OCI-LY7 (cell line): Measurements from ENCODE around the gene SGSM2. TPM values are rescaled to one million over a fixed set of nuclear protein-coding genes. Genes with fewer than 3 reads are reported as not detected.

Source experiments
- BruUV-seq: library from RNA; stranded (reverse); fragments of 400-500 nt; replicated peaks from 2 replicates; lab custom pipeline; 2021; lab: Mats Ljungman, UMichigan
- CTCF ChIA-PET: fragments of 300-600 bp; sonication (Branson Sonifier 250); formaldehyde crosslinking; loops from one replicate; lab custom pipeline; 2022; ENCODE audit warnings: antibody characterized with exemption; ENCODE audit not compliant: unreplicated experiment; lab: Charles Lee
- POLR2A ChIA-PET: fragments of 300-600 bp; sonication (Branson Sonifier 250); formaldehyde crosslinking; loops from one replicate; lab custom pipeline; 2022; ENCODE audit warnings: antibody characterized with exemption; lab: Charles Lee
- DNase-seq: peaks from one replicate; pipeline ENCODE4 v3.0.0-alpha.2; 2015; ENCODE audit warnings: low spot score
- H2AFZ ChIP-seq: fragments of 200-600 bp; sonication (generic), shearing (Covaris generic); 2 replicates; pipeline ENCODE4 v1.6.1; 2014; ENCODE audit warnings: mild to moderate bottlenecking, antibody characterized with exemption, low read length, moderate library complexity
- H3K27ac ChIP-seq: fragments of 200-600 bp; sonication (generic); 2 replicates; pipeline ENCODE4 v1.5.1; 2014; ENCODE audit warnings: mixed run types, low read depth, mild to moderate bottlenecking, moderate library complexity, low read length, inconsistent platforms; ENCODE audit not compliant: poor library complexity, severe bottlenecking
- H3K36me3 ChIP-seq: fragments of 200-600 bp; sonication (generic); 2 replicates; pipeline ENCODE4 v1.6.1; 2014; ENCODE audit warnings: mild to moderate bottlenecking, antibody characterized with exemption, low read length, moderate library complexity, mixed read lengths; ENCODE audit not compliant: insufficient read depth
- H3K4me1 ChIP-seq: fragments of 200-600 bp; sonication (generic); 2 replicates; pipeline ENCODE4 v1.5.1; 2014; ENCODE audit warnings: mild to moderate bottlenecking, low read length; ENCODE audit not compliant: insufficient read depth, poor library complexity, severe bottlenecking
- H3K4me2 ChIP-seq: fragments of 200-600 bp; sonication (generic); 2 replicates; pipeline ENCODE4 v1.6.1; 2014; ENCODE audit warnings: mild to moderate bottlenecking, low read length
- H3K4me3 ChIP-seq: fragments of 200-600 bp; sonication (generic); 2 replicates; pipeline ENCODE4 v1.5.1; 2014; ENCODE audit warnings: mild to moderate bottlenecking, low read depth, low read length; ENCODE audit not compliant: poor library complexity, severe bottlenecking
- H3K79me2 ChIP-seq: fragments of 200-600 bp; sonication (generic); 2 replicates; pipeline ENCODE4 v1.6.1; 2016; ENCODE audit warnings: low read depth, mild to moderate bottlenecking, low read length, moderate library complexity, mixed read lengths; ENCODE audit not compliant: insufficient read depth
- H3K9me2 ChIP-seq: fragments of 200-600 bp; sonication (generic); 2 replicates; pipeline ENCODE4 v1.6.1; 2016; ENCODE audit warnings: mild to moderate bottlenecking, low read length, mixed read lengths; ENCODE audit not compliant: insufficient read depth
- H3K9me3 ChIP-seq: fragments of 200-600 bp; sonication (generic); 2 replicates; pipeline ENCODE4 v1.6.1; 2014; ENCODE audit warnings: mild to moderate bottlenecking, mixed run types, low read length, mixed read lengths
- H4K20me1 ChIP-seq: fragments of 200-600 bp; sonication (generic); 2 replicates; pipeline ENCODE4 v1.6.1; 2014; ENCODE audit warnings: mild to moderate bottlenecking, antibody characterized with exemption, low read length, moderate library complexity, mixed read lengths; ENCODE audit not compliant: insufficient read depth
- EZH2phosphoT487 ChIP-seq: fragments of 200-600 bp; sonication (generic); IDR thresholded peaks from 2 replicates; pipeline ENCODE4 v1.6.1; 2018; ENCODE audit warnings: low read depth, borderline replicate concordance, mild to moderate bottlenecking, mixed run types, antibody characterized with exemption, low read length, moderate library complexity, mixed read lengths
- intact Hi-C: fragments of 100-400 bp; cut with micrococcal nuclease; formaldehyde crosslinking; loops from one replicate; pipeline ENCODE4 v1.10.0; 2022; ENCODE audit not compliant: unreplicated experiment
- total RNA-seq, 2 experiments: library from RNA; depleted of rRNA in 1 of 2; stranded (reverse); fragments of >200 nt in 1 of 2; shearing (Covaris generic) in 1 of 2; gene quantifications; 2 replicates each; pipeline ENCODE4 v1.2.3, GENCODE V29; 2014 to 2022
- TF ChIP-seq, protein P1 (sequence below): fragments of 200-600 bp; sonication (generic); conservative IDR thresholded peaks from 2 replicates; pipeline ENCODE4 v1.5.1; 2014; ENCODE audit warnings: mild to moderate bottlenecking, antibody characterized with exemption, low read length, moderate library complexity, mixed read lengths

SGSM2 gene
- total RNA-seq, 2 experiments from 2014 or later: 44.0 to 50.6 TPM

DNA sequence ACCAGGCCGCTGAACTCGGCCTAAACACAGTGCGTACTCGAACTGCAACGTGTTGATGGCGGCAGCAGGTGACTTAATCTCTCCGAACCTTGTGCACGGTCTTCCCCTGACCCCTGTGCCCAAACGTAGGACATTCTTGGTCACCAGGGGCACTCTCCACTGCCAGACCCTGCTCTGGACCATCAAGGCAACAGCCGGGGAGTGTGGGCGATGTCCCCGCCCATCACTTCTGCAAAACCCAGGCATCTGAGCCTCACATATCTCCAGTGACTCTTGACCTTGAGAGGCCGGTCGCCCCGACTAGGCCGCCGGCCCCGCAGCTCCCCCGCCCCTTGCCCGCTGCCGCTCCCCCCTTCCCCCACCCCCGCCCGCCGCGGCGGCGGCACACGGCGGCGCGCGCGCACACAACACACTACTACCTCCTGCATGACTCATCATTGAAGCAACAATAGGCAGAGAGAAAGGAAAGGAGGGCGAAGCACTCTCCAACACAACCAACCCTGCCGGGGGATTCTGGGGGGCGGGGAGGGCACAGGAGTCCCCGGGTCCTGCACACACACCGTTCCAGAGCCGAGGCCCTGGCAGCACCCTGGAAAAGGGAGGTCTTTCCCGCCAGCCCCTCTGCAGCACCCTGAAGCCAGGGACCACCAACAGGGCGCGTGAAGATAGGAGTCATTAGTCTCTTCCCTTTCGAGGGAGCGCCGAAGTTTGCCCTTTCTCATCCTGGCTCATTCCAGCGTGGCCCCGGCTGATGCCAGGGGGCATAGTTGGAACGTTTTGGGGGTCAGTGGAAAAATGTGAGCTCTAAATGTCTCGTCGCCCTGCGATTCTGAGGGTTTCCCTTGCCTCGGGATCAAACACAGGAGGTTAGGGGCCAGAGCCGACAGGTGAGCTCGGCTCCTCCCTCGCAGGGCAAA is 61.6 kb downstream of the SGSM2 start:
- Histone ChIP-seq H3K79me2 (no peaks in the 10 kb centered on the region), H3K36me3 (no peaks in the 10 kb centered on the region), H3K27ac (peak overlapping the region; percentile 34), H4K20me1 (no peaks in the 10 kb centered on the region), H2AFZ (no peak overlapping the region; the same call in 1 of the 2 replicates), H3K4me3 (peak overlapping the region; percentile 81), H3K4me1 (peaks cover 46% of the 10 kb centered on the region), H3K9me3 (no peaks in the 10 kb centered on the region), H3K9me2 (no peaks in the 10 kb centered on the region), H3K4me2 (peak overlapping the region; percentile 95)
- intact Hi-C loops: no loop called here
- ChIA-PET CTCF (no interaction called here), POLR2A (interaction anchor here (0.6 to 1.0 kb wide), 2 partner anchors 260 to 1008 kb away, joined by 3 to 4 read pairs; no protein-coding TSS in a partner anchor)
- DNase-seq: peak; percentile 25
- TF ChIP-seq, protein P1, sequence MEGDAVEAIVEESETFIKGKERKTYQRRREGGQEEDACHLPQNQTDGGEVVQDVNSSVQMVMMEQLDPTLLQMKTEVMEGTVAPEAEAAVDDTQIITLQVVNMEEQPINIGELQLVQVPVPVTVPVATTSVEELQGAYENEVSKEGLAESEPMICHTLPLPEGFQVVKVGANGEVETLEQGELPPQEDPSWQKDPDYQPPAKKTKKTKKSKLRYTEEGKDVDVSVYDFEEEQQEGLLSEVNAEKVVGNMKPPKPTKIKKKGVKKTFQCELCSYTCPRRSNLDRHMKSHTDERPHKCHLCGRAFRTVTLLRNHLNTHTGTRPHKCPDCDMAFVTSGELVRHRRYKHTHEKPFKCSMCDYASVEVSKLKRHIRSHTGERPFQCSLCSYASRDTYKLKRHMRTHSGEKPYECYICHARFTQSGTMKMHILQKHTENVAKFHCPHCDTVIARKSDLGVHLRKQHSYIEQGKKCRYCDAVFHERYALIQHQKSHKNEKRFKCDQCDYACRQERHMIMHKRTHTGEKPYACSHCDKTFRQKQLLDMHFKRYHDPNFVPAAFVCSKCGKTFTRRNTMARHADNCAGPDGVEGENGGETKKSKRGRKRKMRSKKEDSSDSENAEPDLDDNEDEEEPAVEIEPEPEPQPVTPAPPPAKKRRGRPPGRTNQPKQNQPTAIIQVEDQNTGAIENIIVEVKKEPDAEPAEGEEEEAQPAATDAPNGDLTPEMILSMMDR: no peak
- no peak for TF ChIP-seq EZH2phosphoT487
- no TSS peak for BruUV-seq

DNA sequence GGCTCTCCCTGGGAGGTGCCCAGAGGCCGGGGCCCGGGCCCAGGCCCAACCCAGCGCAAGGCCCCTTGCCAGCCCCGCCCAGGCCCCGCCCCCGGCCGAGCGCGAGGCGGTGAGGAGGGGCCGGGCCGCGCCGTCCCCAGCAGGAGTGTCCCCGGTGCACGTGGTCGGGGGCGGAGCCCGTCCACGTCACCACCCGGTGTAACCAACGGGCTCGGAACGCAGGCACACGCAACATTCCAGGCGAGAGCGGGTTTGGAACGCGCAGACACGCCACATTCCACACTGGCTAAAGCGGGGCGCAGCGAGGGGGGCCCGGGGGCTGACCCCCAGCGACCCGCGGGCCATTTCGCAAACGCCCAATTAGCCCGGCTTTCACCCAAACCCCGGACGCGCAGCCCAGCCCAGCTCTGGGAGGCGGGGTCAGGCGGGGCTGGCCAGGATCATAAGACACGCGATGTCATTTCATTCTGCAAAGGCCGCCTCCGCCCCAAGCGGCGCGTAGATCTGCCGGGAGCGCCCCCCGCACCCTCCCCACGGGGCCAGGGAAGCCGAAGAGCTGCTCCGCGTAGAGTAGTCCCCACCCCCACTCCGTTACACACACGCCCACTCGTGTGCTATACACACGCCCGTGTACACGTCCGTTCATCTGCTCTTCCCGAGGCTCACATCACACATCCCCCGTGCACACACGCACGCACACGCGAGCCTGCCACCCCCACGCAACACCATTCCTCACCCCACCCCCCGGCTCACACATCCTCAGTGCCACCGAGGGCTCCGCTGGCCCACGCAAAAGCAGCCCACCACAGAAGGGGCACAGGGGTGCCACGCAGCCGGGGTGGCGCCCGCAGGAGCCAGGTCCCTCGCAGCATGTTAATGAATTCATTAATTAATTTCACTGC is 62.5 kb downstream of the SGSM2 start:
- POLR2A ChIA-PET: interaction anchor here (1.0 kb wide), 1 partner anchor 259 kb away, joined by 4 read pairs; no protein-coding TSS in a partner anchor

More for the DNA sequence above, 62.5 kb downstream of the SGSM2 start:
- no TSS peak for BruUV-seq
- Histone ChIP-seq H3K9me3 (no peaks in the 10 kb centered on the region), H3K9me2 (no peaks in the 10 kb centered on the region), H3K4me3 (peak overlapping the region; percentile 81), H3K4me1 (peaks cover 37% of the 10 kb centered on the region), H3K79me2 (no peaks in the 10 kb centered on the region), H3K27ac (peak overlapping the region; percentile 82), H3K36me3 (no peaks in the 10 kb centered on the region), H4K20me1 (no peaks in the 10 kb centered on the region), H2AFZ (peak overlapping the region; percentile 11; the same call in 1 of the 2 replicates), H3K4me2 (peak overlapping the region; percentile 95)
- DNase-seq: peak; percentile 94
- intact Hi-C loops: loop anchor here (2.0 to 5.0 kb wide), 4 partner anchors 63 to 683 kb away; partner anchors contain the start of genes PAFAH1B1, SGSM2 and TSR1
- TF ChIP-seq EZH2phosphoT487: no peak
- TF ChIP-seq, protein P1: no peak
- CTCF ChIA-PET: no interaction called here
